Kidney (tissue), 14 donors: ENCODE results near the gene C16orf90. TPM values are rescaled to one million over a fixed set of nuclear protein-coding genes. Genes with fewer than 3 reads are reported as not detected.

Source experiments
- DNase-seq, 5 donors: peaks; one replicate each; pipeline ENCODE4 v3.0.0-alpha.2; 2013 to 2020
- FAIRE-seq: peaks from 2 replicates; lab custom pipeline; 2012; peaks lifted over from hg19 to GRCh38; lab: Jason Lieb, UNC
- H3K27ac ChIP-seq, 2 donors: one replicate each; pipeline ENCODE4 v1.7.0; 2013; ENCODE audit warnings: low read depth in 2 of 2, low read length in 2 of 2, inconsistent platforms in 1 of 2
- H3K27me3 ChIP-seq: one replicate; pipeline ENCODE4 v1.7.1; 2013; ENCODE audit warnings: low read length, inconsistent platforms; ENCODE audit not compliant: control insufficient read depth, insufficient read depth
- H3K36me3 ChIP-seq, 3 donors: one replicate each; pipeline versions ENCODE4 v1.7.0 to v1.7.1; 2013; ENCODE audit warnings: low read length in 3 of 3, control low read depth in 1 of 3, inconsistent platforms in 1 of 3; ENCODE audit not compliant: insufficient read depth in 3 of 3, control insufficient read depth in 2 of 3
- H3K4me1 ChIP-seq, 3 donors: one replicate each; pipeline versions ENCODE4 v1.7.0 to v1.7.1; 2013; ENCODE audit warnings: low read length in 3 of 3, inconsistent platforms in 1 of 3, low read depth in 1 of 3; ENCODE audit not compliant: control insufficient read depth in 2 of 3, insufficient read depth in 2 of 3
- H3K4me3 ChIP-seq, 3 donors: one replicate each; pipeline versions ENCODE4 v1.7.0 to v1.8.1; 2013; ENCODE audit warnings: low read length in 3 of 3, control low read depth in 1 of 3, inconsistent platforms in 1 of 3
- H3K9ac ChIP-seq, 3 donors: one replicate each; pipeline versions ENCODE4 v1.7.0 to v1.7.1; 2013; ENCODE audit warnings: low read length in 3 of 3, control low read depth in 1 of 3, inconsistent platforms in 1 of 3
- H3K9me3 ChIP-seq, 3 donors: one replicate each; pipeline versions ENCODE4 v1.7.0 to v1.7.1; 2013; ENCODE audit warnings: low read length in 3 of 3, control low read depth in 1 of 3, inconsistent platforms in 1 of 3; ENCODE audit not compliant: control insufficient read depth in 2 of 3, insufficient read depth in 1 of 3
- CTCF ChIP-seq: IDR thresholded peaks from 3 replicates; pipeline ENCODE4 v1.5.1; 2012; ENCODE audit warnings: mild to moderate bottlenecking, moderate library complexity, borderline replicate concordance; ENCODE audit not compliant: insufficient read depth; ENCODE audit errors: extremely low read depth
- intact Hi-C: fragments of 100-400 bp; cut with DNase I; formaldehyde crosslinking; loops from one replicate; pipeline ENCODE4 v1.11.1; 2022
- polyA plus RNA-seq: library from polyadenylated mRNA; stranded (reverse); fragments of 350-450 nt; fragmentation: Illumina TruSeq; extraction: RNeasy Lipid Tissue Mini Kit (QIAGEN cat#74804); gene quantifications from one replicate; pipeline ENCODE4 v1.2.3, GENCODE V29; 2014; ENCODE audit warnings: low read depth, low replicate concordance; ENCODE audit not compliant: insufficient read depth
- total RNA-seq: library from RNA; stranded (reverse); fragmentation: NEBNext Ultra II Directional; extraction: Animal tissue kit (Norgen Biotek cat#: 25700); gene quantifications from one replicate; pipeline ENCODE4 v1.2.1, GENCODE V29; 2021
- donor health status: control.
- donor health status: control.
- donor health status: control.
- donor health status: control.
- donor health status: control.
- donor health status: DM: yes; HTN: yes; CAD: no.
- donor health status: Normal renal cell carcinoma (clear cell type).

The C16orf90 gene
- total and polyA plus RNA-seq, 2 donors from 2014 or later, result not detected

DNA sequence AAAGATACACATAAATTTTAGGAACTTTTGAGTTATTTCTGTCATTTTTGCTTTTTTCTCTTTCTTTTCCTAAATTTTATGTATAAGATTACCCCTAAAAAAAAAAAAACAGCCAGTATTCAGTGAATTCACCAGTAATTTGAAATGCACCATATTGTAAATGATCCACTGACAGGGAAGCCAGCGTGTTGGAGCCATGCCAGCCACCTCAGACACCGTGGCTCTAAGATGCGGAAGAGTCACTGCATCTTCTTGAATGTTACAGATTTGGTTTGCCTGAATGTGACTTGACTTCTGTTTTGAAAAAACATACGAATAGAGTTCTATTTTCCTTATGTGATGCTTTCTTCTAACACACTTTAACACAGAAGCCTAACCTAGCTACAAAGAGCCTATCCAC lies 42.9 kb upstream of the C16orf90 start:
- H3K9me3 ChIP-seq, result no peaks in the 10 kb centered on the region
- H3K9ac ChIP-seq, result no peak overlapping the region
- TF ChIP-seq CTCF, result no peak
- H3K4me3 ChIP-seq, result no peak overlapping the region
- no peak for FAIRE-seq
- peaks cover 0 to 3% (median 0%) of the 10 kb centered on the region in 3 donors for H3K4me1 ChIP-seq
- H3K27me3 ChIP-seq, result no peaks in the 10 kb centered on the region
- no peak overlapping the region for H3K27ac ChIP-seq
- intact Hi-C loops, result no loop called here
- H3K36me3 ChIP-seq, result peaks cover 3 to 29% (median 16%) of the 10 kb centered on the region in 3 donors
- DNase-seq, result no peak

DNA sequence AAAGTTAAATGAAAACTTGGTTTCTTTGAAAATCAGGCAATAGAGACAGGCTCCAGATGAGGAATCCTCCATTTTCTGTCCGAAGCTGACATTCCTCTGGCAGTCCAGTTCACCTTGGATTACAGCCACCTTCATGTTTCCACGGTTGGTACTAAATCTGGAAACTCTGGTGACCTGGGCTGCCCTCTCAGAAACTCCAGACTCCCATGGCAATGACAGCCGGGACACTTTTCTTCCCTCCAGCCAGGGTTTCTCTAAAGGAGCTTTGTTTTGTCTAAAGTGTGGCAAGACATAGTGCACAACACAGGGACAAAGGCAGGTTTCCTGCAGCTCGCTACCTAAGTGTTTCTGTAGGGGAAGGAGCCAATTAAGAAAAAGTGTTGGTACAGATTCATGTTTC lies 41.6 kb upstream of the C16orf90 start:
- TF ChIP-seq CTCF, result no peak
- Histone ChIP-seq H3K36me3 (peaks cover 3 to 38% (median 23%) of the 10 kb centered on the region in 3 donors), H3K9ac (no peak overlapping the region), H3K4me3 (no peak overlapping the region), H3K9me3 (no peaks in the 10 kb centered on the region), H3K27me3 (no peaks in the 10 kb centered on the region), H3K4me1 (peaks cover 0 to 3% (median 0%) of the 10 kb centered on the region in 3 donors), H3K27ac (no peak overlapping the region)
- FAIRE-seq (no peak), DNase-seq (no peak)
- intact Hi-C loops, result no loop called here

DNA sequence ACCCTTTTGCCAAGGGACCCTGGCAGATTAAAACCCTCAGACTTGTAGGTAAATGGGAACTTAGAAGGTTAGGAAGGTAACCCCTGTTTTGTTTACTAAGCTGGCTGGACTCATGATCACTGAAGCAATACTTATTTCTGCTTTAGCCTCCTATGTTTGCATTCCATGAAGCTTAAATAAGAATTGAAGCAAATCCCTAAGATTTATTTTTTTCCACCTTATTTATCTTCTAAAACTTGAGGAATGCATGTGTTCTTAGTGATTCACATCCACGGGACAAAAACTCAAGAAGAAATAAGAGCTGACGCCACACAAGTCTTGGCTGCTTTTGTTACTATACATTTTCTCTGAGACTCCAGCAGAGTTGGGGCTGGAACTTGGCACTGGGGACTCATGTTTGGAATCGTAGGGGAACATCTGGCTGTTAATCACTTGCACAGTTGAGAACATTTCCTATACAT lies 41.0 kb upstream of the C16orf90 start:
- intact Hi-C loops, result no loop called here
- no peak for TF ChIP-seq CTCF
- no peak overlapping the region for H3K9ac ChIP-seq
- peaks cover 0 to 3% (median 0%) of the 10 kb centered on the region in 3 donors for H3K4me1 ChIP-seq
- no peak overlapping the region for H3K27ac ChIP-seq
- H3K9me3 ChIP-seq, result no peaks in the 10 kb centered on the region
- H3K4me3 ChIP-seq, result no peak overlapping the region
- DNase-seq (no peak), FAIRE-seq (no peak)
- no peaks in the 10 kb centered on the region for H3K27me3 ChIP-seq
- H3K36me3 ChIP-seq, result peaks cover 3 to 42% (median 23%) of the 10 kb centered on the region in 3 donors

GRCh38 chr16:3534126-3534525 lies 38.8 kb upstream of the C16orf90 start:
- Histone ChIP-seq H3K4me1 (peaks cover 0 to 3% (median 0%) of the 10 kb centered on the region in 3 donors), H3K9me3 (no peaks in the 10 kb centered on the region), H3K27me3 (no peaks in the 10 kb centered on the region), H3K9ac (no peak overlapping the region), H3K27ac (no peak overlapping the region), H3K4me3 (no peak overlapping the region), H3K36me3 (peaks cover 6 to 35% (median 28%) of the 10 kb centered on the region in 3 donors)
- FAIRE-seq (no peak), DNase-seq (no peak)
- intact Hi-C loops, result no loop called here
- no peak for TF ChIP-seq CTCF
